ENCODE results near the gene VPS45. TPM values are rescaled to one million over a fixed set of nuclear protein-coding genes. Genes with fewer than 3 reads are reported as not detected.

VPS45 gene
- polyA plus RNA-seq, 1 donor (not counting 4 experiments of a cell fraction or from before 2014, with no cell fraction given) = 40.0 TPM

GRCh38 chr1:150173141-150173585, 105.6 kb downstream of the VPS45 start:
- no peak for FAIRE-seq
- H3K9me3 ChIP-seq (ENCODE audit: control insufficient read depth, low read depth, low read length) = no peaks in the 10 kb centered on the region
- TF ChIP-seq EZH2 (IDR thresholded peaks at IDR 0.05; ENCODE audit: low read length) (no peak), CTCF (optimal IDR thresholded peaks at IDR 0.05 in 1 of 3, IDR thresholded peaks at IDR 0.05 in 1 of 3, conservative IDR thresholded peaks at IDR 0.05 in 1 of 3; ENCODE audit: extremely low read depth in 1 of 3, insufficient read depth in 2 of 3, low read length in 3 of 3) (no peak)
- H3K4me1 ChIP-seq (ENCODE audit: control insufficient read depth, extremely low read depth, insufficient read depth, low read length) = no peaks in the 10 kb centered on the region
- no peak overlapping the region for H3K4me2 ChIP-seq (ENCODE audit: control insufficient read depth, extremely low read depth, insufficient read depth, low read depth, low read length)
- no peaks in the 10 kb centered on the region for H3K9me1 ChIP-seq (ENCODE audit: control insufficient read depth, extremely low read depth, insufficient read depth, low read length)
- no peaks in the 10 kb centered on the region for H3K79me2 ChIP-seq (ENCODE audit: control insufficient read depth, insufficient read depth, low read length)
- no peak for DNase-seq (ENCODE audit: low read depth, low spot score)
- H2AFZ ChIP-seq (ENCODE audit: control insufficient read depth, low read length) = no peak overlapping the region
- dilution Hi-C loops (cut with MboI; ENCODE audit: extremely low pct_ligation_motif_present, low sequenced_read_pairs) = no loop called here
- no peak overlapping the region for H3K27ac ChIP-seq (ENCODE audit: control insufficient read depth, insufficient read depth, low read length)
- no peak overlapping the region for H3K9ac ChIP-seq (ENCODE audit: control insufficient read depth, extremely low read depth, insufficient read depth, low read length)
- no peak overlapping the region for H3K4me3 ChIP-seq (ENCODE audit: control insufficient read depth in 2 of 3, extremely low read depth in 1 of 3, insufficient read depth in 2 of 3, low read depth in 1 of 3, low read length in 3 of 3)
- no peaks in the 10 kb centered on the region for H3K36me3 ChIP-seq (ENCODE audit: control insufficient read depth in 2 of 2, extremely low read depth in 1 of 2, insufficient read depth in 2 of 2, low read length in 2 of 2)
- H3K27me3 ChIP-seq (ENCODE audit: control insufficient read depth, extremely low read depth, insufficient read depth, low read length) = no peaks in the 10 kb centered on the region
- H4K20me1 ChIP-seq (ENCODE audit: control insufficient read depth, extremely low read depth, insufficient read depth, low read length) = no peaks in the 10 kb centered on the region

- H2AFZ ChIP-seq (ENCODE audit: control insufficient read depth, low read length) = no peak overlapping the region
- H3K36me3 ChIP-seq (ENCODE audit: control insufficient read depth in 2 of 2, extremely low read depth in 1 of 2, insufficient read depth in 2 of 2, low read length in 2 of 2) = no peaks in the 10 kb centered on the region
- H3K79me2 ChIP-seq (ENCODE audit: control insufficient read depth, insufficient read depth, low read length) = no peaks in the 10 kb centered on the region
- H3K27ac ChIP-seq (ENCODE audit: control insufficient read depth, insufficient read depth, low read length) = no peak overlapping the region
- H3K9me3 ChIP-seq (ENCODE audit: control insufficient read depth, low read depth, low read length) = no peaks in the 10 kb centered on the region
- H3K9ac ChIP-seq (ENCODE audit: control insufficient read depth, extremely low read depth, insufficient read depth, low read length) = no peak overlapping the region
- DNase-seq (ENCODE audit: low read depth, low spot score) (no peak), FAIRE-seq (no peak)
- H3K9me1 ChIP-seq (ENCODE audit: control insufficient read depth, extremely low read depth, insufficient read depth, low read length) = no peaks in the 10 kb centered on the region
- no peak for TF ChIP-seq CTCF (optimal IDR thresholded peaks at IDR 0.05 in 1 of 3, IDR thresholded peaks at IDR 0.05 in 1 of 3, conservative IDR thresholded peaks at IDR 0.05 in 1 of 3; ENCODE audit: extremely low read depth in 1 of 3, insufficient read depth in 2 of 3, low read length in 3 of 3)
- TF ChIP-seq EZH2 (IDR thresholded peaks at IDR 0.05; ENCODE audit: low read length) = no peak
- dilution Hi-C loops (cut with MboI; ENCODE audit: extremely low pct_ligation_motif_present, low sequenced_read_pairs) = no loop called here
- no peaks in the 10 kb centered on the region for H4K20me1 ChIP-seq (ENCODE audit: control insufficient read depth, extremely low read depth, insufficient read depth, low read length)
- H3K4me2 ChIP-seq (ENCODE audit: control insufficient read depth, extremely low read depth, insufficient read depth, low read depth, low read length) = no peak overlapping the region
- no peaks in the 10 kb centered on the region for H3K4me1 ChIP-seq (ENCODE audit: control insufficient read depth, extremely low read depth, insufficient read depth, low read length)
- no peaks in the 10 kb centered on the region for H3K27me3 ChIP-seq (ENCODE audit: control insufficient read depth, extremely low read depth, insufficient read depth, low read length)
- no peak overlapping the region for H3K4me3 ChIP-seq (ENCODE audit: control insufficient read depth in 2 of 3, extremely low read depth in 1 of 3, insufficient read depth in 2 of 3, low read depth in 1 of 3, low read length in 3 of 3)
Measured at GRCh38 chr1:150176593-150176992, 109.0 kb downstream of the VPS45 start.
